B cell (primary cell): ENCODE results near the gene ABCB10.

Source experiments
- CTCF ChIP-seq: fragments of 200-600 bp; IDR thresholded peaks from one replicate; pipeline ENCODE4 v1.8.0; 2022; ENCODE audit warnings: antibody characterized with exemption, mild to moderate bottlenecking
- EZH2 ChIP-seq: IDR thresholded peaks from 2 replicates; pipeline ENCODE4 v1.6.1; 2012; ENCODE audit warnings: borderline replicate concordance, low read depth, mild to moderate bottlenecking, moderate library complexity, low read length; ENCODE audit not compliant: insufficient read depth, poor library complexity, severe bottlenecking

GRCh38 chr1:229471175-229471574 lies 87.3 kb downstream of the ABCB10 start:
- TF ChIP-seq CTCF (no peak), EZH2 (no peak)
